ENCODE measurements around the gene TTC7B.
"Not testable (repeated sequence)": the region's sequence is repeated elsewhere in the genome, so short reads cannot be mapped to it uniquely, and the experiment has no call there.

The TTC7B gene

DNA sequence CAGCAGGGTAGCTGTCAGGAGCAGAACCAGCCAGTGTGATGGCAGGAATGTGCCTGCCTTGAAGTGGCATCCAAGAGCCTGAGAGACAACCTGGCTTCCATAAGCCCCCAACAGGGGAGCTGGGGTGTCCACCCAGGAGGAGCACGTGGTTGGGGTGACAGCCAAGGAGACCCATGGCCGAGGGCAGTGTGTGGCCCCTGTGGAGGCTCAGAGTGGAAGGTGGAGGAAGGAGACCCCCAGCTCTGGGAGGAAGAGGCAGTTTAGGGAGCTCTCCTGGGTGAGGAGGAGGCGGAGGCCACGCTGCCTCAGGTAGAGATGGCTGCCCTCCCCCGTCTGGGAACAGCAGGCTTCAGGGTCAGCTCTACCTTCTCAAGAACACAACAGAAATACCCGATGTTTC is 272.4 kb downstream of the TTC7B start:
- no peak for DNase-seq

DNA sequence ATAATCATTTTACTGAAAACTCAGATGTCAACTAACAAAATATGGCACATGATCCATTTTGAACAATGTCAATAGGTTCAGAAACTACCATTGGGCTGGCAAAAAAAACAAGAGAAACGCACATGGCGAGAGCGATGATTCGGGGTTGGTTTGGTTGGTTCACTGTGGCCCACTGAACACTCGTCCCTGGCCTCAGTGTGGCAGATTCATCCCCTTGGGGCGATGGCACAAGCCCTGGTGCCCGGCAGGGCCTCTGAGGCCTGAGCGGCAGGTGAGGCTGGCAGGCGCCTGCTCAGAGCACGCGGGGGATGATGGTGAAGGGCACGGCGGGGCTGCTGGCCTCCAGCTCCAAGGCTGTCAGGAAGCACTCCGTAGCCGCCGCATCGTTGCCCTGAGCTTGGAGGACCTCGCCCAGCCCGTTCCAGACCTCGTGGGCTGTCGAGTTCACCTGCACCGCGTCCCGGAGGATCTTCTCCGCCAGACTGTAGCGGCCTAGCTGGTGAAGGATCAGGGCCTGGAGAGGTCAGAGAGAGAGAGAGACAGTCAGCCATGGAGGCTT is 275.1 kb downstream of the TTC7B start:
- DNase-seq: no peak

GRCh38 chr14:90540437-90540836 is 275.8 kb downstream of the TTC7B start:
- DNase-seq: no peak

- no peak for DNase-seq
Observed at GRCh38 chr14:90539996-90540395, 276.2 kb downstream of the TTC7B start.

GRCh38 chr14:90539496-90539775 is 276.8 kb downstream of the TTC7B start:
- DNase-seq: no peak

DNA sequence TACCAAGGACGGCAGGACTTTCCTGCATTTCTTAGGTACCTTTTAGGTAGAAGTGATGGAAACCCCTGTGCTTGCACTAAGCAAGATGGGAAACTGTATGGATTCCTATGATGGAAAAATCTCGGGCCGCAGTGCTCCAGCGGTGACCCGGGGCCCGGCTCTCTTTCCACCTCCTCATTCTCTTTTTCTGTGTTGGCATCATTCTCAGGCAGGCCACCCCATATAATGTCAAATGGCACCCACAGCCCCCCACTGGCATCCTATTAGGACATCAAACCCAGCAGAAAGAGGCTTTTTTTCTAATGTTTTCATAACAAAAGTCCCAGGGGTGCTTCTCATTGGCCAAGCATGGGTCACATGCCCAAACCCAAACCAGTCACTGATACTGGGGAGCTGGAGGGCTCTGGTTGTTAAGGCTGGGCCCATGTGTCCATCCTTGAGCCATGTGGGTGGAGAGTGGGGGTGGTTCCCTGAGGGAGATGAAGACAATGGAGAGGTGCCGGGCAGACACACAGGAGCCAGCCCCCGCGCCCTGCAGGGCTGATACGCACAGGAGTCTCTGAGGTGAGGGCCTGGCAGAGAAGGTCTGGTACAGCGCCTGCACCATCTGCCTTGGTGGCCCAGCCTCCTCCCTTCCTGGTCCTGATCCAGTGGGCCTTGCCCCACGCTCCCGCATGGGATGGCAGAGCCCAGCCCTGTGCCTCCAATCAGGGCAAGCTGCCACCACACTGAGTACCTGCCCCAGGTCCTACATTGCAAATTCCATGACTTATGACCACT is 277.3 kb downstream of the TTC7B start:
- no peak for DNase-seq

- no peak for DNase-seq
Observed at GRCh38 chr14:90538095-90538494, 278.1 kb downstream of the TTC7B start.

- DNase-seq: peak in 1 of 14 donors; percentile 67
Observed at GRCh38 chr14:90536511-90537191, 279.6 kb downstream of the TTC7B start.

GRCh38 chr14:90536092-90536491 is 280.1 kb downstream of the TTC7B start:
- DNase-seq: peak in 8 of 14 donors; percentile 26 to 73 (median 55)

DNA sequence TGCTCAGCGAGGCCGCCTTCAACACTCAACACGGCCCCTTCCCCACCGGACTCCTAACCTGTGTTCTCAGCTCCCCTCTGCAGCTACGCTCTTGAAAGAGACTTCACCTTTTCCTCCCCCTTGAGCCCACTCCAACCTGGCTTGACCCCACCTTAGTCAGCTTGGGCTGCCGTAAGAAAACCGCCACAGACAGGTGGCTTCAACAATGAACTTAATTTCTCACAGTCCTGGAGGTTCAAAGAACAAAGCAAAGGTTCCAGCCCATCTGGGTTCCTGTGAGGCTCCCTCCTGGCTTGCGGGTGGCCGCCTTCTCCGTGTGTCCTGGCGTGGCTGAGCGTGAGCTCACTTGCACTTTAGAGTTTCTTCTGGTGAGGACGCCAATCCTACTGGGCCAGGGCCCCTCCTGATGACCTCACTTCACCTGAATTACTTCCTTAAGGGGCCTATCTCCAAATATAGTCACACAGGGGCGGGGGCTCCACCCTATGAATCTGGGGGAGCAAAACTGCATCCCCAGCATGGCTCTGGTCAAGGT is 280.6 kb downstream of the TTC7B start:
- DNase-seq: no peak

- DNase-seq: no peak
Observed at GRCh38 chr14:90534838-90535555, 281.2 kb downstream of the TTC7B start.

DNA sequence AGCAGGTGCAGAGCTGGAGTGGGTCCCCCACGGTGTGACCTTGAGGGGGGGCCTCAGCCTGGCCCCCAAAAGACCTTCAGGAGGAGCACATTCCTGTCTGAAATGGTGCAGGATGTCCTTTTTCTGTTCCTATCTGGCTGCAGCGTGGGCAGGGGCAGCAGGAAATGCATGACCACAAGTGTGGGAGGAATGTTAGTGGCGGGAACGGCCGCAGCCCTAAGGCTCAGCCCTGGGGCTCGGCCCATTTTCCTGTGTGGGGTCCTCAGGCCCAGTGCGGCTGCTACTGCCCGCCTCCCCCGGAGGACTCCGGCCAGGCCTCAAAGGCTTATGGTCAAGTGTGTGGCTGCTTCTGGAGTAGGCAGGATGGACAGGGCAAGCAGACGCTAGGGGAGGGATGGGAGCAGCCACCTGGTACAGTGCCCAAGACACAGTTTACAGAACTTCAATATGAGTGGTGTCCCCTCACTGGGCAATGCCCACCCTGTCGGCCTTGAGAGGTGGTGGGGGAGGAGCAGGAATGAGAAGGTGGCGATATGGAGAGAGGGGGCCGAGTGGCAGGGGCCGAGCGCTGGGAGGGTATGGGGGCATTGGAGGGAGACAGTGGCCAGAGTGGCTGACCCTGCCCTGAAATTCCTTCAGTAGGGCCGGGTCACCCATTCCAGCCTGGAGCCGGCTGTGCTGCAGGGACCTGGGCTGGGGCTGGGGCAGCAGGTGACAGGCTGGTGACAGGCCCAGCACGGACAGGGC is 282.0 kb downstream of the TTC7B start:
- no peak for DNase-seq

- DNase-seq: no peak
Observed at GRCh38 chr14:90533591-90534021, 282.6 kb downstream of the TTC7B start.

GRCh38 chr14:90532826-90533525 is 283.3 kb downstream of the TTC7B start:
- no peak for DNase-seq

DNA sequence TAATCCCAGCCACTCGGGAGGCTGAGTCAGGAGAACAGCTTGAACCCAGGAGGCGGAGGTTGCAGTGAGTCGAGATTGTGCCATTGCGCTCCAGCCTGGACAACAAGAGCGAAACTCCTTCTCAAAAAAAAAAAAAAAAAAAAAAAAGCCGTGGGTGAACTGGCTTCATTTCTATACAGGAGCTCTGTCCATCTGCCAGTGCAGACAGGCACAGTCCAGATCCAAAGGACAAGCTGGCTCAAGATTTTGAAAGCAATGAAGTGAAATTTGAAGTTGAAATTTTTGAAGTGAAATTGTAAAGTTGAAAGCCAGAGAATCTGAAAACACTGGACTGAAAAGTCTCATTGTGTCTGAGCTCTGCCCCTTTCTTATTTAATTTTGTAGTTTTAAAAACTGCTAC is 284.7 kb downstream of the TTC7B start:
- DNase-seq: peak in 1 of 14 donors; percentile 58

DNA sequence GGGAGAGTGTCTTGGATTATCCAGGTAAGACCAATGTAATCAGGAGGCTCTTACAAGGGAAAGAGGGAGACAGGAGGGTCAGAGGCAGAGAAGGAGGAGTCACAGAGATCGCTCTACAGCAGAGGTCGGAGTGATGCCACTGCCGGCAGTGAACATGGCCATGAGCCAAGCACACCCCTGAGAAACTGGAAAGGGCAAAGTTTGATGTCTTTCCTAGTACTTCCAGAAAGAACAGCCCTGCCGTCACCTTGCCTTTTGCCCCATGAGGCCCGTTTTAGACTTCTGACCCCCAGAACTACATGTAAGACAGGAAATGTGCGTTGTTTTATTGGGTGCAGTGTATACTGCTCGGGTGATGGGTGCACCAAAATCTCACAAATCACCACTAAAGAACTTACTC is 285.7 kb downstream of the TTC7B start:
- no peak for DNase-seq

DNA sequence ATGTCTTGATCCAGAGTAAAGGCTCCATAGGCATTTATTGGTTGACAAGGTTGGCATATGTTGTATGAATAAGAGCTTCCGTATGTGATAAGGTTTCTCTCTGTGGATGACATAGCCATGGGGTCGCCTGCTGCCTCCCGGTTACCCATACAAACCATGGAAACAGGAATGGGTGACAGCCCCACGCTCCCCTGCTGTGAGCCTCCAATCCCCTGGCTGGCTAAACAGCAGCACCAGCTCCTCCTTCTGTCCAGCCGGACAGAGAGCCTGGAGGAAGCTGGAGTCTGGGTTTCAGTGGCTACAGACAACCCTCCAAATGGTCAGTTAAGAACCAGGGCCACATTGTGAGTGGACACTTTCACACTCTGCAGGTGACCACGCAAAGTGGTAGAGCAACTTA is 288.3 kb downstream of the TTC7B start:
- DNase-seq: no peak

DNA sequence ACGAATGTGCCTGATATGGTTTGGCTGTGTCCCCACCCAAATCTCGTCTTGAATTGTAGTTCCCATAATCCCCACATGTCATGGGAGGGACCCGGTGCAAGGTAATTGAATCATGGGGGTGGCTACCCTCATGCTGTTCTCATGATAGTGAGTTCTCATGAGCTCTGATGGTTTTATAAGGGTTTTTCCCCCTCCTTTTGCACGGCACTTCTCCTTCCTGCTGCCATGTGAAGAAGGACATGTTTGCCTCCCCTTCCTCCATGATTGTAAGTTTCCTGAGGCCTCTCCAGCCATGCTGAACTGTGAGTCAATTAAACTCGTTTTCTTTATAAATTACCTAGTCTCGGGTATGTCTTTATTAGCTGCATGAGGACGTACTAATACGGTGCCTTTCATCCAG is 289.7 kb downstream of the TTC7B start:
- DNase-seq: not testable (repeated sequence)

GRCh38 chr14:90525353-90526028 is 290.7 kb downstream of the TTC7B start:
- not testable (repeated sequence) for DNase-seq

- DNase-seq: no peak
Observed at GRCh38 chr14:90523961-90524875, 292.0 kb downstream of the TTC7B start.

Measured in C1 segment of cervical spinal cord (tissue), 14 donors.